Nephron progenitor cell (in vitro differentiated cells): Measurements from ENCODE around the gene SYNE2.
"Not testable (repeated sequence)": the region's sequence is repeated elsewhere in the genome, so short reads cannot be mapped to it uniquely, and the experiment has no call there.

Experiments
- DNase-seq: peaks from one replicate; pipeline ENCODE4 v3.0.0; 2021
- H3K27ac Mint-ChIP-seq: 2 replicates; pipeline ENCODE4 v1.8.0; 2021; ENCODE audit warnings: mild to moderate bottlenecking, moderate library complexity, mixed read lengths
- H3K27me3 Mint-ChIP-seq: 2 replicates; pipeline ENCODE4 v1.8.0; 2021; ENCODE audit warnings: mild to moderate bottlenecking, low read depth, mixed read lengths; ENCODE audit not compliant: poor library complexity
- H3K36me3 Mint-ChIP-seq: 2 replicates; pipeline ENCODE4 v1.8.0; 2021; ENCODE audit warnings: low read depth, mixed read lengths
- H3K4me1 Mint-ChIP-seq: 2 replicates; pipeline ENCODE4 v1.8.0; 2021; ENCODE audit warnings: mixed read lengths
- H3K4me3 Mint-ChIP-seq: 2 replicates; pipeline ENCODE4 v1.8.0; 2021; ENCODE audit warnings: mild to moderate bottlenecking, moderate library complexity, mixed read lengths
- H3K9me3 Mint-ChIP-seq: 2 replicates; pipeline ENCODE4 v1.8.0; 2021; ENCODE audit warnings: mild to moderate bottlenecking, moderate library complexity, mixed read lengths
- TF ChIP-seq, protein P1 (sequence below): fragments of 200-600 bp; sonication (generic); IDR thresholded peaks from 2 replicates; pipeline ENCODE4 v1.5.0; 2021; ENCODE audit warnings: antibody characterized with exemption

The SYNE2 gene

DNA sequence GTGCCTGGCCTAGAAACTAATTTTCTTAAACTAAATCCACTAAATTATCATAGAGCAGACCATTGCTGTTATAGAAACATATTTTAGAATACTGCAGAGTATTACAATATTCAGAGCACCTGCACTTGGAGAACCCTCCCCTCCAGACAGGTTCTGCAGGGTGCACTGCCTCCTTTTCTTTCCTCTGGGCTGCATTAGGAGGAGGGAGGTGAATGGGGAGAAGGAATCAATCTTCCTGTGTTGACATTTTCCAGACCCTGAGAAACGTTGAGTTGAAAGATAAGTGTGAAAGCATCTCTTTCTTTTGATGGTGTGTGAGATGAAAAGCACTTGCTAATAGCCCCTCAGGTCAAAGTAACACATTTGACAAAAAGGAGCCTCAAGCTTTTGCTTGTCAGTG, 7.3 kb downstream of the SYNE2 start:
- H3K27ac Mint-ChIP-seq, result no peak overlapping the region
- H3K36me3 Mint-ChIP-seq, result peaks cover 4% of the 10 kb centered on the region
- TF ChIP-seq, protein P1, sequence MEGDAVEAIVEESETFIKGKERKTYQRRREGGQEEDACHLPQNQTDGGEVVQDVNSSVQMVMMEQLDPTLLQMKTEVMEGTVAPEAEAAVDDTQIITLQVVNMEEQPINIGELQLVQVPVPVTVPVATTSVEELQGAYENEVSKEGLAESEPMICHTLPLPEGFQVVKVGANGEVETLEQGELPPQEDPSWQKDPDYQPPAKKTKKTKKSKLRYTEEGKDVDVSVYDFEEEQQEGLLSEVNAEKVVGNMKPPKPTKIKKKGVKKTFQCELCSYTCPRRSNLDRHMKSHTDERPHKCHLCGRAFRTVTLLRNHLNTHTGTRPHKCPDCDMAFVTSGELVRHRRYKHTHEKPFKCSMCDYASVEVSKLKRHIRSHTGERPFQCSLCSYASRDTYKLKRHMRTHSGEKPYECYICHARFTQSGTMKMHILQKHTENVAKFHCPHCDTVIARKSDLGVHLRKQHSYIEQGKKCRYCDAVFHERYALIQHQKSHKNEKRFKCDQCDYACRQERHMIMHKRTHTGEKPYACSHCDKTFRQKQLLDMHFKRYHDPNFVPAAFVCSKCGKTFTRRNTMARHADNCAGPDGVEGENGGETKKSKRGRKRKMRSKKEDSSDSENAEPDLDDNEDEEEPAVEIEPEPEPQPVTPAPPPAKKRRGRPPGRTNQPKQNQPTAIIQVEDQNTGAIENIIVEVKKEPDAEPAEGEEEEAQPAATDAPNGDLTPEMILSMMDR, result no peak
- H3K4me1 Mint-ChIP-seq, result peaks cover 33% of the 10 kb centered on the region
- H3K4me3 Mint-ChIP-seq, result no peak overlapping the region
- peaks cover 5% of the 10 kb centered on the region for H3K27me3 Mint-ChIP-seq
- no peaks in the 10 kb centered on the region for H3K9me3 Mint-ChIP-seq
- no peak for DNase-seq

DNA sequence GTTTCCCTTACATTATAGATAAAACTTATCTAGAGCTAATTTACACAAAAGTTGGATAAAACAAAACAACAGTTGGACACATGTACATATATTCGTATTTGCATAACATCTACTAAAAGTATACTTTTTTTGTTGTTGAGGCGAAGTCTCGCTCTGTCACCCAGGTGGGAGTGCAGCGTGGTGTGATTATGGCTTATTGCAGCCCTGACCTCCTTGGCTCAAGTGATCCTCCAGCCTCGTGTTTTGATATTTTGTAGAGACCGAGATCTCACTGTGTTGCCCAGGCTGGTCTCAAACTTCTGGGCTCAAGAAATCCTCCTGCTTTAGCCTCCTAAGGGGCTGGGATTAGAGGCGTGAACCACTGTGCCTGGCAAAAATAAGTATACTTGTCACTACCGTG, 9.4 kb downstream of the SYNE2 start:
- Mint-ChIP-seq H3K9me3 (no peaks in the 10 kb centered on the region), H3K4me1 (peaks cover 26% of the 10 kb centered on the region), H3K36me3 (peaks cover 4% of the 10 kb centered on the region), H3K27me3 (no peaks in the 10 kb centered on the region), H3K27ac (no peak overlapping the region), H3K4me3 (no peak overlapping the region)
- DNase-seq, result no peak
- TF ChIP-seq, protein P1, result no peak

DNA sequence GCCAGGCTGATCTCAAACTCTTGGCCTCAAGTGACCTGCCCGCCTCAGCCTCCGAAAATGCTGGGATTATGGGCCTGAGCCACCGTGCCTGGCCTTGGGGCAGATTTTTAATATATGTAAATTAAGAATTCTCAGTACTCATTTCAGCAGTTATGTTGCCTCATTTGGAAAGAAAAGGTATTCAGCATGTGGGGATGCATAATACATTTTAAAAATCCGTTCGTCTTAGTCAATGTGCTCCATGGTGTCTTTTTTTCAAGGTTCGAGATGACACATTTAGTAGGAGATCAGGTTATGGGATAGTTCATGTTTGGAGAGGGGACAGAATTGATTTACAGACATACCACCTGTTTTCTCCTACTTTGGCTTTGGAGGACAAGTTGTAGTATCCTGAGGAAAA, 10.2 kb downstream of the SYNE2 start:
- Mint-ChIP-seq H3K4me3 (no peak overlapping the region), H3K36me3 (no peaks in the 10 kb centered on the region), H3K4me1 (peaks cover 26% of the 10 kb centered on the region), H3K27ac (no peak overlapping the region), H3K9me3 (no peaks in the 10 kb centered on the region), H3K27me3 (no peaks in the 10 kb centered on the region)
- TF ChIP-seq, protein P1, result no peak
- no peak for DNase-seq

DNA sequence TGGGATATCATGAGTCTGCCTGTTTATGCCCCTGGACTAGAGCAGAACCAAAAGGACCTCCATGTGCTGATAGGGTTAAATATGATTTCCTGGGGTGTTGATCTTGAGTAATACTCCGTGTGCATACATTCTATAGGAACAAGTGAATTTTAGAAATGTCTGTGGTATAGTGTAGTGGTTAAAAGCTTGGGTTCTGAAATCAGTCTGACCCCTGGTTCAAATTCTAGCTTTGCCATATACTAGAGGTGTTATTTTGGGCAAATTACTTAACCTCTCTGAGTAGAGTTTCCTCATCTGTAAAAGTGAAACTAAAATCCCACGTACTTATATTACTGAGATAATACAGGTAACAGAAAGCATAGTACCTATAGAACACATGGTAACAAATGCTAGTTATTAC, 12.0 kb downstream of the SYNE2 start:
- not testable (repeated sequence) for H3K36me3 Mint-ChIP-seq, DNase-seq, H3K27me3 Mint-ChIP-seq, H3K9me3 Mint-ChIP-seq, H3K4me3 Mint-ChIP-seq
- Mint-ChIP-seq H3K27ac (peak overlapping the region; percentile 6), H3K4me1 (peaks cover 25% of the 10 kb centered on the region)

DNA sequence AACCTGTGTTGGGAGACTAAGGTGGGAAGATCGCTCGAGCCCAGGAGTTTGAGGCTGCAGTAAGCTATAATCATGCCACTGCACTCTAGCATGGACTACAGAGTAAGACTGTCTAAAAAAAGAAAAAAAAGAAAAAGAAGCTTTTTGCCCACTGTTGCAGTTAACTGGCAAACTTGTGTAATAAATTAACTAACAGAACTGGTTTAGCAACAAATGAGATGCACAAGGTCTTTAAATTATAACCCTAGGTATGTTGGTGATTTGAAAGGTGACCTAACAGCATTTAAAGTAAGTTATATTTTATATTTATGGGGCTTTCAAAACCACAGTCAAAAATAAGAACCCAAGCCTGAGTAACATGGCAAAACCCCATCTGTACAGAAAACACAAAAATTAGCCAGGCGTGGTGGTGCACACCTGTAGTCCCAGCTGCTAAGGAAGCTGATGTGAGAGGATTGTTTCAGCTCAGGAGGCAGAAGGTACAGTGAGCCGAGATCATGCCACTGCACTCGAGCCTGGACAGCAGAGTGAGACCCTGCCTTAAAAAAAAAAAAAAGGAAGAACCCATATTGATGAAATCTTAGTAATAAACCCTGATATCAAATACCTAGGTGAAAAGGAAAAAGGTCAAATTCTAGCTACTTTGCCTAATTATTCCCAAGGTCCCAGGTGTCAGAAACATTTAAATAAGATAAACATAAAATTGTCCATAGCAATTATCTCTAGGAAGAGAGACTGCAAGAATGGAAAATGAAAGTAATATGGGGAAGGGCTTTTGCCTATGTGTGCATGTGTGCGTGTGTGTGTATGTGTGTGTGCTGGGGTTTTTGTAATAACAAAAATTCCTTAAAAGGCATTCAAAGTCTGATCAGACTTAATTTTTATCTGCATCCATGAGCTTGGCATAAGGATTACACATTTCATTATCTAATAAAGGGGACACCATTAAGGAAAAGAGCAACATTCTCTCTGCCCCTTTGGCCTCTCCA, 15.4 kb downstream of the SYNE2 start:
- Mint-ChIP-seq H3K36me3 (peaks cover 10% of the 10 kb centered on the region), H3K4me3 (no peak overlapping the region), H3K4me1 (peaks cover 8% of the 10 kb centered on the region), H3K27me3 (no peaks in the 10 kb centered on the region), H3K9me3 (no peaks in the 10 kb centered on the region), H3K27ac (no peak overlapping the region)
- TF ChIP-seq, protein P1, result no peak
- no peak for DNase-seq

DNA sequence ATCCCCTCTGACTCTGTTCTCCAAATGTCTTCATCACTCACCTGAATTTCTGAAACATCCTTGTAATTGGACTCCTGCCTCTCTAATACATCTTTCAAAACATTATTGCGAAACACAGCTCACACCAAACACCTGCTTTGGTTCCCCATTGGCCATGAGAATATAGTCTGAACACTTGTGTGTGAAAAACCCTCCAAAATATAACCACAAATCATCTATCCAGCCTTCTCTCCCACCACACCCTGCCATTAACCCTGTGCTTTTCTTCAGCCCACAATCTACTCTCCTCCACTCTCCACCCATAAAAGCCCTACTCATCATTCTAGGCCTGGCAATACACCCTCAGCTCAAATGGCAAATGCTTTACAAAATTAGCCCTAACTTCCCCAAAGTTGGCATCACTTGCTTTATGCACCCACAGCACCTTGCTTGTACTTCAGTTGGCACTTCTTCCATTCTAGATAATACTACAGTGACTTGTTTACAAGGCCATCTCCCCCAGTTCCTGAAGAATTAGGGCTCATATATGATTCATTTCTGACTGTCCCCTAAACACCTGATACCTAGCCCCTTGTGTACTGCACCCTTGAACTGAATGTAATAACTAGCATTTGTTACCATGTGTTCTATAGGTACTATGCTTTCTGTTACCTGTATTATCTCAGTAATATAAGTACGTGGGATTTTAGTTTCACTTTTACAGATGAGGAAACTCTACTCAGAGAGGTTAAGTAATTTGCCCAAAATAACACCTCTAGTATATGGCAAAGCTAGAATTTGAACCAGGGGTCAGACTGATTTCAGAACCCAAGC, 17.3 kb downstream of the SYNE2 start:
- Mint-ChIP-seq H3K4me1 (peaks cover 10% of the 10 kb centered on the region), H3K36me3 (peaks cover 10% of the 10 kb centered on the region)
- not testable (repeated sequence) for H3K9me3 Mint-ChIP-seq, H3K4me3 Mint-ChIP-seq, DNase-seq, H3K27ac Mint-ChIP-seq, H3K27me3 Mint-ChIP-seq

DNA sequence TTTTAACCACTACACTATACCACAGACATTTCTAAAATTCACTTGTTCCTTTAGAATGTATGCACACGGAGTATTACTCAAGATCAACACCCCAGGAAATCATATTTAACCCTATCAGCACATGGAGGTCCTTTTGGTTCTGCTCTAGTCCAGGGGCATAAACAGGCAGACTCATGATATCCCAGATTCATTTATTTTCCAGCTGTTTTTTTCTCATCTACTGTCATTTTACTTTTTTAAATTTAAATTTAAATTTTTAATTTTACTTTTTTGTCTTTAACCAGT, 17.9 kb downstream of the SYNE2 start:
- Mint-ChIP-seq H3K36me3 (peaks cover 16% of the 10 kb centered on the region), H3K4me1 (peaks cover 16% of the 10 kb centered on the region)
- DNase-seq, H3K27me3 Mint-ChIP-seq, H3K27ac Mint-ChIP-seq, H3K9me3 Mint-ChIP-seq, H3K4me3 Mint-ChIP-seq: not testable (repeated sequence)
